Measurements from ENCODE around the gene SIRT2. TPM values are rescaled to one million over a fixed set of nuclear protein-coding genes. Genes with fewer than 3 reads are reported as not detected.

SIRT2 gene
- polyA plus RNA-seq, 1 donor from 2014 or later = 102 TPM

- no peak overlapping the region for H3K9ac ChIP-seq (ENCODE audit: low read length)
- no peaks in the 10 kb centered on the region for H3K9me2 ChIP-seq (ENCODE audit: insufficient read depth, low read length)
- H3K27me3 ChIP-seq (ENCODE audit: insufficient read depth, low read depth, low read length) = no peaks in the 10 kb centered on the region
- peaks cover 3% of the 10 kb centered on the region for H4K20me1 ChIP-seq (ENCODE audit: insufficient read depth)
- TF ChIP-seq CTCF (IDR thresholded peaks at IDR 0.05; ENCODE audit: poor library complexity, severe bottlenecking) = no peak
- TF ChIP-seq EZH2 (IDR thresholded peaks at IDR 0.05; ENCODE audit: borderline replicate concordance, insufficient read depth, low read length, poor library complexity, severe bottlenecking) = no peak
- TF ChIP-seq REST (IDR thresholded peaks at IDR 0.05; ENCODE audit: borderline replicate concordance) = no peak
- no peak for TF ChIP-seq POLR2AphosphoS5 (IDR thresholded peaks at IDR 0.05)
- TF ChIP-seq MXI1 (conservative IDR thresholded peaks at IDR 0.05; ENCODE audit: poor library complexity, severe bottlenecking) = no peak
- TF ChIP-seq EP300 (conservative IDR thresholded peaks at IDR 0.05; ENCODE audit: poor library complexity, severe bottlenecking) = no peak
- TF ChIP-seq TAF1 (IDR thresholded peaks at IDR 0.05; ENCODE audit: low read depth) = no peak
- TF ChIP-seq RAD21 (conservative IDR thresholded peaks at IDR 0.05) = no peak
- no peak for TF ChIP-seq SMC3 (conservative IDR thresholded peaks at IDR 0.05; ENCODE audit: poor library complexity)
- H3K4me2 ChIP-seq (ENCODE audit: low read length) = no peak overlapping the region
- H3K9me3 ChIP-seq (ENCODE audit: low read length) = no peaks in the 10 kb centered on the region
- no peak overlapping the region for H2AFZ ChIP-seq (ENCODE audit: low read depth, low read length)
- H3K36me3 ChIP-seq (ENCODE audit: insufficient read depth, low read length) = peaks cover 3% of the 10 kb centered on the region
- H3K79me2 ChIP-seq (replicated peaks; ENCODE audit: insufficient read depth, low read length) = no peaks in the 10 kb centered on the region
- H3K4me3 ChIP-seq (ENCODE audit: low read length) = no peak overlapping the region
- no peak overlapping the region for H3K27ac ChIP-seq (ENCODE audit: low read length)
- H3F3A ChIP-seq (ENCODE audit: insufficient read depth, low read length, poor library complexity, severe bottlenecking) = no peaks in the 10 kb centered on the region
These were observed 59.4 kb downstream of the SIRT2 start for GRCh38 chr19:38839816-38840582.

- Histone ChIP-seq H3K9me3 (ENCODE audit: low read length) (no peaks in the 10 kb centered on the region), H3K4me2 (ENCODE audit: low read length) (no peak overlapping the region), H3K27ac (ENCODE audit: low read length) (no peak overlapping the region), H3K4me3 (ENCODE audit: low read length) (no peak overlapping the region), H3K79me2 (replicated peaks; ENCODE audit: insufficient read depth, low read length) (no peaks in the 10 kb centered on the region), H2AFZ (ENCODE audit: low read depth, low read length) (no peak overlapping the region), H3K9me2 (ENCODE audit: insufficient read depth, low read length) (no peaks in the 10 kb centered on the region), H3K27me3 (ENCODE audit: insufficient read depth, low read depth, low read length) (no peaks in the 10 kb centered on the region), H3K9ac (ENCODE audit: low read length) (no peak overlapping the region), H3F3A (ENCODE audit: insufficient read depth, low read length, poor library complexity, severe bottlenecking) (no peaks in the 10 kb centered on the region), H4K20me1 (ENCODE audit: insufficient read depth) (peaks cover 3% of the 10 kb centered on the region), H3K36me3 (ENCODE audit: insufficient read depth, low read length) (peaks cover 3% of the 10 kb centered on the region)
- TF ChIP-seq TAF1 (IDR thresholded peaks at IDR 0.05; ENCODE audit: low read depth) (no peak), EP300 (conservative IDR thresholded peaks at IDR 0.05; ENCODE audit: poor library complexity, severe bottlenecking) (no peak), POLR2AphosphoS5 (IDR thresholded peaks at IDR 0.05) (no peak), SMC3 (conservative IDR thresholded peaks at IDR 0.05; ENCODE audit: poor library complexity) (no peak), REST (IDR thresholded peaks at IDR 0.05; ENCODE audit: borderline replicate concordance) (no peak), RAD21 (conservative IDR thresholded peaks at IDR 0.05) (no peak), CTCF (IDR thresholded peaks at IDR 0.05; ENCODE audit: poor library complexity, severe bottlenecking) (no peak), MXI1 (conservative IDR thresholded peaks at IDR 0.05; ENCODE audit: poor library complexity, severe bottlenecking) (no peak)
These were observed 60.2 kb downstream of the SIRT2 start for GRCh38 chr19:38838986-38839761.
